ENCODE results near the gene FAM170B. TPM values are rescaled to one million over a fixed set of nuclear protein-coding genes. Genes with fewer than 3 reads are reported as not detected.

Gene FAM170B
- total RNA-seq, 1 experiment from 2014 or later: not detected

- no peak for TF ChIP-seq FOXK1 (CRISPR knock-in tag; IDR thresholded peaks at IDR 0.05)
- TF ChIP-seq ZMAT4 (CRISPR knock-in tag; IDR thresholded peaks at IDR 0.05): no peak
- no peak for TF ChIP-seq NFYB (CRISPR knock-in tag; conservative IDR thresholded peaks at IDR 0.05; ENCODE audit: low read depth)
- no peak for TF ChIP-seq ZNF263 (CRISPR knock-in tag; IDR thresholded peaks at IDR 0.05; ENCODE audit: low read depth)
- TF ChIP-seq CREB1 (CRISPR knock-in tag; IDR thresholded peaks at IDR 0.05): no peak
- TF ChIP-seq ZNF317 (CRISPR knock-in tag; IDR thresholded peaks at IDR 0.05; ENCODE audit: borderline replicate concordance, low read depth): no peak
Measured at GRCh38 chr10:49169776-49170175, 36.0 kb upstream of the FAM170B start (continued).

GRCh38 chr10:49168831-49169500, 35.1 kb upstream of the FAM170B start:
- Mint-ChIP-seq H3K9me3 (no peaks in the 10 kb centered on the region), H3K36me3 (no peaks in the 10 kb centered on the region), H3K4me3 (no peak overlapping the region), H3K27ac (no peak overlapping the region), H3K27me3 (ENCODE audit: low read depth) (no peaks in the 10 kb centered on the region; the same call in 1 of the 2 replicates), H3K4me1 (peaks cover 8% of the 10 kb centered on the region)
- POLR2A ChIA-PET: no interaction called here
- TF ChIP-seq ATF2 (CRISPR knock-in tag; IDR thresholded peaks at IDR 0.05; ENCODE audit: borderline replicate concordance, low read depth) (no peak), CBFB (CRISPR knock-in tag; IDR thresholded peaks at IDR 0.05; ENCODE audit: low read depth) (no peak), MYBL2 (CRISPR knock-in tag; IDR thresholded peaks at IDR 0.05) (no peak), CREM (CRISPR knock-in tag; IDR thresholded peaks at IDR 0.05) (no peak), IRF1 (CRISPR knock-in tag; IDR thresholded peaks at IDR 0.05) (no peak), NFATC4 (CRISPR knock-in tag; IDR thresholded peaks at IDR 0.05) (no peak), TEAD4 (CRISPR knock-in tag; IDR thresholded peaks at IDR 0.05) (no peak), ARID4B (CRISPR knock-in tag; IDR thresholded peaks at IDR 0.05; ENCODE audit: borderline replicate concordance) (no peak), ZNF263 (CRISPR knock-in tag; IDR thresholded peaks at IDR 0.05; ENCODE audit: low read depth) (no peak), RORB (CRISPR knock-in tag; IDR thresholded peaks at IDR 0.05) (no peak), JUN (CRISPR knock-in tag; IDR thresholded peaks at IDR 0.05) (no peak), NR3C1 (CRISPR knock-in tag; conservative IDR thresholded peaks at IDR 0.05; ENCODE audit: low read depth) (no peak)
- ATAC-seq: no peak
- CTCF ChIA-PET: interaction anchor here (1.2 kb wide), 1 partner anchor 350 kb away, joined by 3 read pairs; no protein-coding TSS in a partner anchor
- DNase-seq (ENCODE audit: low spot score): no peak

- no peaks in the 10 kb centered on the region for H3K9me3 Mint-ChIP-seq
- no peaks in the 10 kb centered on the region for H3K36me3 Mint-ChIP-seq
- no peaks in the 10 kb centered on the region; the same call in 1 of the 2 replicates for H3K27me3 Mint-ChIP-seq (ENCODE audit: low read depth)
- no peak for ATAC-seq
- H3K4me1 Mint-ChIP-seq: peaks cover 8% of the 10 kb centered on the region
- H3K27ac Mint-ChIP-seq: no peak overlapping the region
- no peak overlapping the region for H3K4me3 Mint-ChIP-seq
- ChIA-PET POLR2A (no interaction called here), CTCF (interaction anchor here (0.9 kb wide), 1 partner anchor 512 kb away, joined by 4 read pairs; no protein-coding TSS in a partner anchor)
- no peak for DNase-seq (ENCODE audit: low spot score)
- TF ChIP-seq ATF1 (CRISPR knock-in tag; IDR thresholded peaks at IDR 0.05) (no peak), PRRX2 (CRISPR knock-in tag; IDR thresholded peaks at IDR 0.05) (no peak), PREB (CRISPR knock-in tag; IDR thresholded peaks at IDR 0.05; ENCODE audit: borderline replicate concordance) (no peak), TP53 (CRISPR knock-in tag; IDR thresholded peaks at IDR 0.05) (no peak), OVOL2 (CRISPR knock-in tag; IDR thresholded peaks at IDR 0.05; ENCODE audit: borderline replicate concordance) (no peak), ZNF512 (CRISPR knock-in tag; IDR thresholded peaks at IDR 0.05; ENCODE audit: borderline replicate concordance) (no peak), FOXK1 (CRISPR knock-in tag; IDR thresholded peaks at IDR 0.05) (no peak), FOXJ3 (CRISPR knock-in tag; IDR thresholded peaks at IDR 0.05; ENCODE audit: borderline replicate concordance) (no peak), ESRRA (CRISPR knock-in tag; IDR thresholded peaks at IDR 0.05; ENCODE audit: borderline replicate concordance) (no peak), CREM (CRISPR knock-in tag; IDR thresholded peaks at IDR 0.05) (no peak)
Measured at GRCh38 chr10:49168171-49168540, 34.3 kb upstream of the FAM170B start.
